Endothelial cell of umbilical vein (primary cell): ENCODE results near the gene ALDH4A1. TPM values are rescaled to one million over a fixed set of nuclear protein-coding genes. Genes with fewer than 3 reads are reported as not detected.

Source experiments
- BruUV-seq: library from RNA; stranded (reverse); fragments of 400-500 nt; replicated peaks from 2 replicates; lab custom pipeline; 2021; lab: Mats Ljungman, UMichigan
- CTCF ChIA-PET: fragments of 300-600, 350-600 bp; sonication (Branson Sonifier 250); formaldehyde crosslinking; loops from one replicate; lab custom pipeline; 2021; ENCODE audit warnings: antibody characterized with exemption, inconsistent platforms; lab: Charles Lee
- POLR2A ChIA-PET: fragments of 300-600, 350-600 bp; sonication (Branson Sonifier 250); formaldehyde crosslinking; loops from one replicate; lab custom pipeline; 2021; ENCODE audit warnings: antibody characterized with exemption, inconsistent platforms; lab: Charles Lee
- DNase-seq: peaks from one replicate; pipeline ENCODE4 v3.0.0-alpha.2; 2011; ENCODE audit warnings: low read depth, low spot score
- FAIRE-seq: peaks from 2 replicates; lab custom pipeline; 2011; peaks lifted over from hg19 to GRCh38; lab: Jason Lieb, UNC
- H2AFZ ChIP-seq: 2 replicates; pipeline ENCODE4 v1.6.0; 2012; ENCODE audit warnings: low read depth, low read length, control low read depth, inconsistent platforms
- H3K27ac ChIP-seq: 2 replicates; pipeline ENCODE4 v1.5.1; 2011; ENCODE audit warnings: low read depth, mild to moderate bottlenecking, control low read depth, low read length, moderate library complexity; ENCODE audit not compliant: insufficient read depth
- H3K27me3 ChIP-seq, 2 experiments: 2 replicates each; pipeline versions ENCODE4 v1.6.0 to v1.6.1; 2011; ENCODE audit warnings: low read length in 2 of 2, mixed read lengths in 1 of 2; ENCODE audit not compliant: control insufficient read depth in 2 of 2, insufficient read depth in 2 of 2
- H3K36me3 ChIP-seq, 2 experiments: 2 replicates in 1 of 2; 3 replicates in 1 of 2; pipeline ENCODE4 v1.5.1; 2011; ENCODE audit warnings: low read length in 2 of 2, mild to moderate bottlenecking in 1 of 2, moderate library complexity in 1 of 2; ENCODE audit not compliant: control insufficient read depth in 2 of 2, insufficient read depth in 2 of 2; ENCODE audit errors: extremely low read depth in 1 of 2
- H3K4me1 ChIP-seq: 3 replicates; pipeline ENCODE4 v1.5.1; 2011; ENCODE audit warnings: mild to moderate bottlenecking, low read length; ENCODE audit not compliant: control insufficient read depth, insufficient read depth; ENCODE audit errors: extremely low read depth
- H3K4me2 ChIP-seq: 2 replicates; pipeline ENCODE4 v1.6.1; 2011; ENCODE audit warnings: low read length, control low read depth, mixed read lengths; ENCODE audit not compliant: insufficient read depth
- H3K4me3 ChIP-seq, 3 experiments: fragments of 200-600 bp in 1 of 3; sonication (generic), shearing (Covaris generic) in 1 of 3; replicated peaks in 1 of 3; 2 replicates each; pipeline ENCODE4 v1.5.1; 2011 to 2016; ENCODE audit warnings: control low read depth in 3 of 3, low read length in 3 of 3, mild to moderate bottlenecking in 2 of 3, inconsistent platforms in 1 of 3, low read depth in 1 of 3, moderate library complexity in 1 of 3; ENCODE audit not compliant: insufficient read depth in 1 of 3
- H3K79me2 ChIP-seq: 2 replicates; pipeline ENCODE4 v1.6.0; 2012; ENCODE audit warnings: low read length, inconsistent platforms; ENCODE audit not compliant: control insufficient read depth, insufficient read depth
- H3K9ac ChIP-seq: replicated peaks from 2 replicates; pipeline ENCODE3; 2011; ENCODE audit warnings: low read length, control low read depth; ENCODE audit not compliant: insufficient read depth; ENCODE audit errors: extremely low read depth
- H3K9me1 ChIP-seq: replicated peaks from 3 replicates; pipeline ENCODE4 v1.6.0; 2011; ENCODE audit warnings: mild to moderate bottlenecking, low read length; ENCODE audit not compliant: control insufficient read depth, insufficient read depth; ENCODE audit errors: extremely low read depth
- H3K9me3 ChIP-seq: replicated peaks from 2 replicates; pipeline ENCODE4 v1.5.1; 2012; ENCODE audit warnings: low read length, inconsistent platforms; ENCODE audit not compliant: control insufficient read depth, insufficient read depth
- H4K20me1 ChIP-seq: replicated peaks from 2 replicates; pipeline ENCODE3; 2011; ENCODE audit warnings: mild to moderate bottlenecking, low read length; ENCODE audit not compliant: control insufficient read depth, insufficient read depth; ENCODE audit errors: extremely low read depth
- JUN ChIP-seq: IDR thresholded peaks from 2 replicates; pipeline ENCODE4 v1.6.1; 2011; ENCODE audit warnings: borderline replicate concordance, low read depth; ENCODE audit not compliant: insufficient read length, insufficient read depth
- dilution Hi-C: fragments of 300-500 bp; cut with MboI; formaldehyde crosslinking; loops from one replicate; pipeline ENCODE4 v1.15.0; 2019; ENCODE audit warnings: low sequenced_read_pairs; ENCODE audit not compliant: extremely low pct_ligation_motif_present
- intact Hi-C: fragments of 100-400 bp; cut with micrococcal nuclease; formaldehyde crosslinking; loops from one replicate; pipeline ENCODE4 v1.10.0; 2022
- polyA plus RNA-seq, 4 experiments: library from polyadenylated mRNA; depleted of rRNA in 3 of 4; stranded (reverse) in 3 of 4; unstranded in 1 of 4; fragments of >200 nt; gene quantifications; 2 replicates each; pipeline versions ENCODE4 v1.2.1 to v1.2.3, GENCODE V29; 2011 to 2012; ENCODE audit warnings: missing spikeins in 1 of 4
- total RNA-seq: library from RNA; stranded (reverse); gene quantifications from 2 replicates; pipeline ENCODE4 v1.2.3, GENCODE V29; 2021
- TF ChIP-seq, protein P1 (sequence below), 2 donors: IDR thresholded peaks; 1 replicate in 1 of 2; 2 replicates in 1 of 2; pipeline ENCODE4 v1.5.1; 2011; ENCODE audit warnings: low read length in 2 of 2, mild to moderate bottlenecking in 2 of 2, moderate library complexity in 2 of 2, control low read depth in 1 of 2, inconsistent platforms in 1 of 2, low read depth in 1 of 2; ENCODE audit not compliant: insufficient read depth in 1 of 2; ENCODE audit errors: extremely low read depth in 1 of 2

Gene ALDH4A1
- total and polyA plus RNA-seq, 2 donors (not counting 3 experiments of a cell fraction or from before 2014, with no cell fraction given): 17.4 to 18.5 TPM

DNA sequence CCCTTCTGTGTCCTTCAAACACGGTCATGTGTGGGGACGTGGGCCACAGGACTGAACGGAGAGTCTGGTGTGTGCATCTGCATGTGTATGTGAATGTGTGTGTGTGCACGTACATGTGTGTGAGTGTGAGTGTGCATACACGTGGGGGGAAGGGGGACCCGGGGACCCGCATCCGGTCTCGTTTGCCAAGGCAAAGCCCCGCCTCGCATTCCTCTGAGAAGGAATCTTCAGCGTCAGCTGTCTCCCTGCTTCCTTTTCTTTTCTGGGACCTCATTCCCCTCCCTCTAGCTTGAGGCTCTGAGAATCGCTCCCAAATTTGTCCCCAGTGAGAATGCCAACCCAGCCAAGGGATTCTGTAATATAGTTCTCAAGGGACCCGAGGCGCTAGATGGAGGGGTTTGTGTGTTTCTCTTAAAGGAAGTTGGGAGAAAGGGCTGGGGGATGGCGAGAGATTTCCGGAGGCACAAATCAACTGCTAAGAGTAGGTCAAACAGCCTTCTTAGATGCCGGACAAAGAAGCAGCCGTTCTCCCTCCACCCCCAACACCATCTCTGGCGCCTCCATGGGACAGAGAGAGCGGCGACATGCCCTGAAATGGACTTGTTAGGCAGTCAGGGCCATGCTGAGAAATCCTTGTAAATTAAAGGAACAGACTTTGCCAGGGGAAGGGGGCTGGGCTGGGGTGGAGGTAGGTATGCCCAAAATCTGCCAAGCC lies 47.5 kb upstream of the ALDH4A1 start:
- Histone ChIP-seq H3K4me1 (peaks cover 53% of the 10 kb centered on the region), H3K27ac (peak overlapping the region; percentile 78), H3K9ac (peak overlapping the region; percentile 64), H3K9me1 (no peaks in the 10 kb centered on the region), H3K79me2 (peaks cover 98% of the 10 kb centered on the region), H3K4me3 (peak overlapping the region in 1 of 3 experiments; percentile 4), H3K27me3 (no peaks in the 10 kb centered on the region), H2AFZ (peak overlapping the region; percentile 51), H4K20me1 (no peaks in the 10 kb centered on the region), H3K36me3 (no peaks in the 10 kb centered on the region), H3K9me3 (no peaks in the 10 kb centered on the region), H3K4me2 (peak overlapping the region; percentile 78)
- peak; percentile 89 for FAIRE-seq
- TF ChIP-seq, protein P1, sequence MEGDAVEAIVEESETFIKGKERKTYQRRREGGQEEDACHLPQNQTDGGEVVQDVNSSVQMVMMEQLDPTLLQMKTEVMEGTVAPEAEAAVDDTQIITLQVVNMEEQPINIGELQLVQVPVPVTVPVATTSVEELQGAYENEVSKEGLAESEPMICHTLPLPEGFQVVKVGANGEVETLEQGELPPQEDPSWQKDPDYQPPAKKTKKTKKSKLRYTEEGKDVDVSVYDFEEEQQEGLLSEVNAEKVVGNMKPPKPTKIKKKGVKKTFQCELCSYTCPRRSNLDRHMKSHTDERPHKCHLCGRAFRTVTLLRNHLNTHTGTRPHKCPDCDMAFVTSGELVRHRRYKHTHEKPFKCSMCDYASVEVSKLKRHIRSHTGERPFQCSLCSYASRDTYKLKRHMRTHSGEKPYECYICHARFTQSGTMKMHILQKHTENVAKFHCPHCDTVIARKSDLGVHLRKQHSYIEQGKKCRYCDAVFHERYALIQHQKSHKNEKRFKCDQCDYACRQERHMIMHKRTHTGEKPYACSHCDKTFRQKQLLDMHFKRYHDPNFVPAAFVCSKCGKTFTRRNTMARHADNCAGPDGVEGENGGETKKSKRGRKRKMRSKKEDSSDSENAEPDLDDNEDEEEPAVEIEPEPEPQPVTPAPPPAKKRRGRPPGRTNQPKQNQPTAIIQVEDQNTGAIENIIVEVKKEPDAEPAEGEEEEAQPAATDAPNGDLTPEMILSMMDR (IDR thresholded peaks at IDR 0.05; ENCODE audit: extremely low read depth in 1 of 2, insufficient read depth in 1 of 2, low read depth in 1 of 2, low read length in 2 of 2): peak in 1 of 2 donors; percentile 23
- no peak for TF ChIP-seq JUN
- ChIA-PET CTCF (interaction anchor here (0.8 to 5.5 kb wide), 10 partner anchors 9 to 146 kb away, joined by 3 to 70 read pairs (median 6); no protein-coding TSS in a partner anchor), POLR2A (interaction anchor here (1.2 kb wide), 1 partner anchor 23 kb away, joined by 3 read pairs; no protein-coding TSS in a partner anchor)
- DNase-seq: peak; percentile 73
- intact Hi-C loops: loop anchor here (1.0 kb wide), 3 partner anchors 8 to 37 kb away; no protein-coding TSS in a partner anchor
- TSS peak; percentile 44 for BruUV-seq
- dilution Hi-C loops: no loop called here
